ENCODE measurements around the gene TBC1D7. TPM values are rescaled to one million over a fixed set of nuclear protein-coding genes. Genes with fewer than 3 reads are reported as not detected.

The TBC1D7 gene
- total and polyA plus RNA-seq, 10 of the 15 experiments (the other 5 are each of a cell fraction or from before 2014, with no cell fraction given), result 20.1 to 65.9 (median 31.3) TPM

- CTCF ChIA-PET, result interaction anchor here (0.7 to 0.9 kb wide), 3 partner anchors 8 to 12 kb away, joined by 3 read pairs; no protein-coding TSS in a partner anchor
- no TSS peak for BruUV-seq (replicated peaks)
- Histone ChIP-seq H4K20me1 (ENCODE audit: control insufficient read depth, insufficient read depth) (no peaks in the 10 kb centered on the region), H3K4me2 (ENCODE audit: control insufficient read depth, insufficient read depth) (no peak overlapping the region), H3K79me2 (ENCODE audit: control insufficient read depth, insufficient read depth, low read length) (no peaks in the 10 kb centered on the region), H3K4me1 (ENCODE audit: control insufficient read depth, insufficient read depth, low read length) (no peaks in the 10 kb centered on the region), H3K9ac (ENCODE audit: control insufficient read depth, insufficient read depth, low read length) (no peak overlapping the region), H3K4me3 (no peak overlapping the region), H2AFZ (ENCODE audit: control insufficient read depth, low read depth, low read length) (no peak overlapping the region), H3K27ac (ENCODE audit: control insufficient read depth, insufficient read depth) (no peak overlapping the region), H3K27me3 (replicated peaks in 1 of 2; ENCODE audit: control insufficient read depth in 2 of 2, insufficient read depth in 2 of 2, low read length in 1 of 2) (no peaks in the 10 kb centered on the region), H3K36me3 (ENCODE audit: control insufficient read depth in 2 of 2, insufficient read depth in 2 of 2, low read length in 1 of 2) (peaks cover 14 to 22% of the 10 kb centered on the region in 2 experiments), H3K9me3 (replicated peaks; ENCODE audit: control insufficient read depth, insufficient read depth, low read length) (no peaks in the 10 kb centered on the region)
- no peak for FAIRE-seq
- SMC1A ChIA-PET (ENCODE audit: uncharacterized antibody, unreplicated experiment), result interaction anchor here (0.6 to 1.4 kb wide), 4 partner anchors 13 to 76 kb away, joined by 3 to 7 read pairs (median 4); no protein-coding TSS in a partner anchor
- in situ Hi-C loops (cut with MboI) (no loop called here), intact Hi-C loops (cut with micrococcal nuclease; ENCODE audit: unreplicated experiment) (no loop called here)
- WGBS (ENCODE audit: insufficient coverage, insufficient replicate concordance, low lambda C conversion rate, missing lambda C conversion rate), result 66% methylated on average over 3 of the region's 3 CpGs
- no peak for ATAC-seq
- no peak for DNase-seq (ENCODE audit: low read depth, low spot score)
- POLR2A ChIA-PET, result interaction anchor here (0.7 to 1.4 kb wide), 2 partner anchors 8 to 64 kb away, joined by 3 read pairs; no protein-coding TSS in a partner anchor
- RAD21 ChIA-PET (ENCODE audit: unreplicated experiment), result interaction anchor here (1.2 to 1.5 kb wide), 2 partner anchors 10 to 61 kb away, joined by 4 read pairs; no protein-coding TSS in a partner anchor
- TF ChIP-seq HSF1 (IDR thresholded peaks at IDR 0.05; ENCODE audit: low read depth, low read length) (no peak), HDAC6 (IDR thresholded peaks at IDR 0.05; ENCODE audit: unreplicated experiment) (no peak), RB1 (IDR thresholded peaks at IDR 0.05; ENCODE audit: borderline replicate concordance) (no peak), MYC (IDR thresholded peaks at IDR 0.05; ENCODE audit: insufficient read depth, insufficient read length, insufficient replicate concordance, low read length, severe bottlenecking) (no peak), BCL11A (IDR thresholded peaks at IDR 0.05; ENCODE audit: low read depth, low read length) (no peak), ZSCAN29 (IDR thresholded peaks at IDR 0.05) (no peak), TAF1 (IDR thresholded peaks at IDR 0.05; ENCODE audit: borderline replicate concordance, low read depth, low read length) (no peak), CTCF (IDR thresholded peaks at IDR 0.05 in 2 of 3, conservative IDR thresholded peaks at IDR 0.05 in 1 of 3; ENCODE audit: control insufficient read depth in 2 of 3, extremely low read depth in 1 of 3, insufficient read depth in 1 of 3, low read depth in 3 of 3, low read length in 3 of 3) (no peak), NR2C2 (IDR thresholded peaks at IDR 0.05; ENCODE audit: borderline replicate concordance, control insufficient read depth, insufficient read length, low read depth) (no peak), MEF2B (IDR thresholded peaks at IDR 0.05; ENCODE audit: partially characterized antibody, poor library complexity, severe bottlenecking) (no peak), TCF12 (IDR thresholded peaks at IDR 0.05; ENCODE audit: low read depth, low read length) (no peak), ZNF592 (IDR thresholded peaks at IDR 0.05) (no peak), ZNF24 (IDR thresholded peaks at IDR 0.05) (no peak), TCF7 (IDR thresholded peaks at IDR 0.05; ENCODE audit: borderline replicate concordance) (no peak), SMAD1 (IDR thresholded peaks at IDR 0.05; ENCODE audit: low read depth, partially characterized antibody) (no peak), LARP7 (IDR thresholded peaks at IDR 0.05) (no peak)
These were observed 39.1 kb upstream of the TBC1D7 start for GRCh38 chr6:13367396-13367795.

Data from GM12878 (cell line).